ENCODE results near the gene GGT5.
"Not testable (repeated sequence)": the region's sequence is repeated elsewhere in the genome, so short reads cannot be mapped to it uniquely, and the experiment has no call there.

The GGT5 gene

GRCh38 chr22:24208012-24208749 lies 36.7 kb downstream of the GGT5 start:
- H3K4me3 ChIP-seq (ENCODE audit: low read depth, low read length), result no peak overlapping the region
- peak; percentile 94 for DNase-seq (ENCODE audit: low read depth)

GRCh38 chr22:24207264-24208011 lies 37.4 kb downstream of the GGT5 start:
- DNase-seq (ENCODE audit: low read depth), result no peak

GRCh38 chr22:24206460-24207263 lies 38.2 kb downstream of the GGT5 start:
- not testable (repeated sequence) for DNase-seq (ENCODE audit: low read depth); H3K4me3 ChIP-seq (ENCODE audit: low read depth, low read length)

More at GRCh38 chr22:24207264-24208011, 37.4 kb downstream of the GGT5 start:
- no peak overlapping the region for H3K4me3 ChIP-seq (ENCODE audit: low read depth, low read length)

GRCh38 chr22:24205438-24206195 lies 39.3 kb downstream of the GGT5 start:
- DNase-seq (ENCODE audit: low read depth), result no peak
- no peak overlapping the region for H3K4me3 ChIP-seq (ENCODE audit: low read depth, low read length)

GRCh38 chr22:24203856-24204255 lies 41.0 kb downstream of the GGT5 start:
- DNase-seq (ENCODE audit: low read depth); H3K4me3 ChIP-seq (ENCODE audit: low read depth, low read length): not testable (repeated sequence)

- no peak overlapping the region for H3K4me3 ChIP-seq (ENCODE audit: low read depth, low read length)
- DNase-seq (ENCODE audit: low read depth), result no peak
These were observed 42.9 kb downstream of the GGT5 start for GRCh38 chr22:24201681-24202614.

GRCh38 chr22:24200619-24201212 lies 44.2 kb downstream of the GGT5 start:
- no peak overlapping the region for H3K4me3 ChIP-seq (ENCODE audit: low read depth, low read length)
- no peak for DNase-seq (ENCODE audit: low read depth)

GRCh38 chr22:24198682-24199052 lies 46.2 kb downstream of the GGT5 start:
- H3K4me3 ChIP-seq (ENCODE audit: low read depth, low read length), result no peak overlapping the region
- DNase-seq (ENCODE audit: low read depth), result no peak

GRCh38 chr22:24191893-24192292 lies 53.0 kb downstream of the GGT5 start:
- H3K4me3 ChIP-seq (ENCODE audit: low read depth, low read length), result no peak overlapping the region
- no peak for DNase-seq (ENCODE audit: low read depth)

- DNase-seq (ENCODE audit: low read depth), result no peak
- no peak overlapping the region for H3K4me3 ChIP-seq (ENCODE audit: low read depth, low read length)
These were observed 53.5 kb downstream of the GGT5 start for GRCh38 chr22:24191381-24191841.

- no peak for DNase-seq (ENCODE audit: low read depth)
- H3K4me3 ChIP-seq (ENCODE audit: low read depth, low read length), result no peak overlapping the region
These were observed 54.2 kb downstream of the GGT5 start for GRCh38 chr22:24190596-24191208.

- H3K4me3 ChIP-seq (ENCODE audit: low read depth, low read length), result no peak overlapping the region
- DNase-seq (ENCODE audit: low read depth), result no peak
These were observed 54.7 kb downstream of the GGT5 start for GRCh38 chr22:24190159-24190540.

GRCh38 chr22:24189249-24190158 lies 55.4 kb downstream of the GGT5 start:
- no peak for DNase-seq (ENCODE audit: low read depth)
- H3K4me3 ChIP-seq (ENCODE audit: low read depth, low read length), result no peak overlapping the region

- DNase-seq (ENCODE audit: low read depth), result no peak
- no peak overlapping the region for H3K4me3 ChIP-seq (ENCODE audit: low read depth, low read length)
These were observed 56.1 kb downstream of the GGT5 start for GRCh38 chr22:24188705-24189248.

- DNase-seq (ENCODE audit: low read depth), result no peak
- H3K4me3 ChIP-seq (ENCODE audit: low read depth, low read length), result no peak overlapping the region
These were observed 56.9 kb downstream of the GGT5 start for GRCh38 chr22:24187731-24188644.

Data from skeletal muscle cell (primary cell).